Loucy (cell line): ENCODE data around the gene ZNF775.

ENCODE experiments used
- H2AFZ ChIP-seq: fragments of 200-600 bp; sonication (generic); 2 replicates; pipeline ENCODE4 v1.6.0; 2016; ENCODE audit warnings: antibody characterized with exemption, mild to moderate bottlenecking, low read length, moderate library complexity
- H3F3A ChIP-seq: fragments of 200-600 bp; 2 replicates; pipeline ENCODE4 v1.6.0; 2016; ENCODE audit warnings: antibody characterized with exemption, low read depth, mild to moderate bottlenecking
- H3K27me3 ChIP-seq: fragments of 200-600 bp; sonication (generic); 2 replicates; pipeline ENCODE4 v1.6.1; 2014; ENCODE audit warnings: low read length, mild to moderate bottlenecking; ENCODE audit not compliant: insufficient read depth, poor library complexity, severe bottlenecking
- H3K36me3 ChIP-seq: fragments of 200-600 bp; sonication (generic); 2 replicates; pipeline ENCODE4 v1.6.1; 2016; ENCODE audit warnings: low read length; ENCODE audit not compliant: insufficient read depth
- H3K4me1 ChIP-seq: fragments of 200-600 bp; sonication (generic); 2 replicates; pipeline ENCODE4 v1.5.1; 2014; ENCODE audit warnings: low read length, mild to moderate bottlenecking; ENCODE audit not compliant: insufficient read depth, poor library complexity, severe bottlenecking
- H3K4me2 ChIP-seq: fragments of 200-600 bp; sonication (generic); 2 replicates; pipeline ENCODE4 v1.6.0; 2014; ENCODE audit warnings: antibody characterized with exemption, low read length, low read depth, mild to moderate bottlenecking; ENCODE audit not compliant: poor library complexity, severe bottlenecking
- H3K4me3 ChIP-seq: fragments of 200-600 bp; sonication (generic); 2 replicates; pipeline ENCODE4 v1.5.1; 2014; ENCODE audit warnings: low read length, mild to moderate bottlenecking, mixed read lengths; ENCODE audit not compliant: poor library complexity, severe bottlenecking
- H3K79me2 ChIP-seq: fragments of 200-600 bp; sonication (generic); 2 replicates; pipeline ENCODE4 v1.6.1; 2014; ENCODE audit warnings: low read length; ENCODE audit not compliant: insufficient read depth
- H3K9ac ChIP-seq: fragments of 200-600 bp; sonication (generic); 2 replicates; pipeline ENCODE4 v1.6.0; 2014; ENCODE audit warnings: mild to moderate bottlenecking, low read depth, low read length, moderate library complexity; ENCODE audit not compliant: poor library complexity, severe bottlenecking
- H3K9me2 ChIP-seq: fragments of 200-600 bp; sonication (generic); replicated peaks from 2 replicates; pipeline ENCODE4 v1.6.1; 2016; ENCODE audit warnings: low read depth, low read length, mixed read lengths
- H3K9me3 ChIP-seq: fragments of 200-600 bp; sonication (generic); 2 replicates; pipeline ENCODE4 v1.6.1; 2014; ENCODE audit warnings: mild to moderate bottlenecking, antibody characterized with exemption, low read length, low read depth; ENCODE audit not compliant: insufficient read depth
- H4K20me1 ChIP-seq: fragments of 200-600 bp; sonication (generic); 2 replicates; pipeline ENCODE4 v1.6.0; 2014; ENCODE audit warnings: antibody characterized with exemption, low read length, mild to moderate bottlenecking; ENCODE audit not compliant: insufficient read depth, poor library complexity, severe bottlenecking
- EZH2phosphoT487 ChIP-seq: fragments of 200-600 bp; IDR thresholded peaks from 2 replicates; pipeline ENCODE4 v1.6.1; 2018; ENCODE audit warnings: antibody characterized with exemption, mild to moderate bottlenecking, moderate library complexity, borderline replicate concordance
- TF ChIP-seq, protein P1 (sequence below): fragments of 200-600 bp; sonication (generic); conservative IDR thresholded peaks from 2 replicates; pipeline ENCODE4 v1.5.1; 2014; ENCODE audit warnings: mild to moderate bottlenecking, antibody characterized with exemption, low read length

ZNF775 gene

DNA sequence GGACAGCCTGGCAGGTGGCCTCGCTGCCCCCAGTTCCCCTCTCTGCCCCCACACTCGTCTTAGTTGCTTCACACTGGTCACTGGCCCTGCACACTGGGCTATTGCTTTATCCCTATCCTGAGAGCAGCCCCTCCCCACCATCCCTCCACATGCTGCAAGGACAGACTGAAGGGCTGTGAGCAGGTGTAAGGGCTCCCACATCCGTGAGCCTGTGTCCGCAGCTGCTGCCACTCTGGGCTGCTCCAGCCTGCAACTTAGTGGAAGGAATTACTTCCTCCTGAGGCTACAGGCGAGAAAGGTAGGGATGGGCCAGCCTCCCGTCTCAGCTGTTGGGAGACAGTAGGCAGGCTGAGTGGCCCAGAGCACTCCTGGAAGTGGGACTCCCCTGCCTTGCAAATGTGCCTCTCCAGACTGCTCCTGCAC is 41.5 kb upstream of the ZNF775 start:
- no peak overlapping the region for H3K4me2 ChIP-seq
- no peaks in the 10 kb centered on the region for H3K79me2 ChIP-seq
- H3K9ac ChIP-seq = no peak overlapping the region
- H3K9me3 ChIP-seq = no peaks in the 10 kb centered on the region
- H3K4me3 ChIP-seq = no peak overlapping the region
- no peaks in the 10 kb centered on the region for H4K20me1 ChIP-seq
- TF ChIP-seq EZH2phosphoT487 = no peak
- TF ChIP-seq, protein P1, sequence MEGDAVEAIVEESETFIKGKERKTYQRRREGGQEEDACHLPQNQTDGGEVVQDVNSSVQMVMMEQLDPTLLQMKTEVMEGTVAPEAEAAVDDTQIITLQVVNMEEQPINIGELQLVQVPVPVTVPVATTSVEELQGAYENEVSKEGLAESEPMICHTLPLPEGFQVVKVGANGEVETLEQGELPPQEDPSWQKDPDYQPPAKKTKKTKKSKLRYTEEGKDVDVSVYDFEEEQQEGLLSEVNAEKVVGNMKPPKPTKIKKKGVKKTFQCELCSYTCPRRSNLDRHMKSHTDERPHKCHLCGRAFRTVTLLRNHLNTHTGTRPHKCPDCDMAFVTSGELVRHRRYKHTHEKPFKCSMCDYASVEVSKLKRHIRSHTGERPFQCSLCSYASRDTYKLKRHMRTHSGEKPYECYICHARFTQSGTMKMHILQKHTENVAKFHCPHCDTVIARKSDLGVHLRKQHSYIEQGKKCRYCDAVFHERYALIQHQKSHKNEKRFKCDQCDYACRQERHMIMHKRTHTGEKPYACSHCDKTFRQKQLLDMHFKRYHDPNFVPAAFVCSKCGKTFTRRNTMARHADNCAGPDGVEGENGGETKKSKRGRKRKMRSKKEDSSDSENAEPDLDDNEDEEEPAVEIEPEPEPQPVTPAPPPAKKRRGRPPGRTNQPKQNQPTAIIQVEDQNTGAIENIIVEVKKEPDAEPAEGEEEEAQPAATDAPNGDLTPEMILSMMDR = no peak
- no peak overlapping the region for H2AFZ ChIP-seq
- no peaks in the 10 kb centered on the region for H3K9me2 ChIP-seq
- H3K36me3 ChIP-seq = peaks cover 19% of the 10 kb centered on the region; the same call in 1 of the 2 replicates
- no peaks in the 10 kb centered on the region for H3K27me3 ChIP-seq
- H3F3A ChIP-seq = no peaks in the 10 kb centered on the region
- H3K4me1 ChIP-seq = no peaks in the 10 kb centered on the region

DNA sequence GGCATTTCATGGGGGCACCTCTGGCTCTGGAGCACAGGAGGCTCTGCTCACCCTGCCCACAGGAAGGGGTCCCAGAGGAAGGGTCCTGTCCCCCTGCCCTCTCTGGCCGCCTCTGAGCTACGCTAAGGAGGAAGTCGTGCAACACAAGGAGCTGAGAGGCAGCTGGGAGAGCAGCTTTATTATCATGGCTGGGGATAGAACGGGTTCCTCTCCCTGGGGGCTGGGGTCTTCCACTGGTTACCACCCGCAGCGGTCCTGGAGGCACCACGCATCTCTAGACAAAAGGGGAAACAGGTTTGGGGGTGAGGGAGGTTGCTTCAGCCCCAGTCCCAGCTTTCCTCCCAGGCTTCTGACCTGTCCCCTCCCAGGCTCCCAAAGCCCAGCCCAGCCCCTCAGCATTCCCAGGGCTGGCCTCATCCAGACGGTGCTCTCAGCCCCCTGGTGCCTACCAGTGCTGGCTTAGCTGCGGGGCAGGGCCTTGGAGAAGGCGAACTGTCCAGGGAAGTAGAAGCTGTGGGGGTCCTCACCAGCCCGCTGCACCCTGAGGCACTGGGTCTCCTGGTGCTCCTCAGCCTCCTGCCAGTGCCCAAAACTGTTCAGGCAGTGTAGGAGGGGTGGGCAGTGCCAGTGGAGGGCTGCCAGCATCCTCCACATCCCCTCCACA is 40.8 kb upstream of the ZNF775 start:
- peaks cover 19% of the 10 kb centered on the region; the same call in 1 of the 2 replicates for H3K36me3 ChIP-seq
- no peak overlapping the region for H3K9ac ChIP-seq
- H3K9me3 ChIP-seq = no peaks in the 10 kb centered on the region
- H3K9me2 ChIP-seq = no peaks in the 10 kb centered on the region
- no peaks in the 10 kb centered on the region for H4K20me1 ChIP-seq
- H3K4me2 ChIP-seq = no peak overlapping the region
- H3K4me1 ChIP-seq = no peaks in the 10 kb centered on the region
- H3F3A ChIP-seq = no peaks in the 10 kb centered on the region
- H2AFZ ChIP-seq = no peak overlapping the region
- H3K27me3 ChIP-seq = no peaks in the 10 kb centered on the region
- TF ChIP-seq, protein P1 = no peak
- TF ChIP-seq EZH2phosphoT487 = no peak
- no peaks in the 10 kb centered on the region for H3K79me2 ChIP-seq
- no peak overlapping the region for H3K4me3 ChIP-seq

DNA sequence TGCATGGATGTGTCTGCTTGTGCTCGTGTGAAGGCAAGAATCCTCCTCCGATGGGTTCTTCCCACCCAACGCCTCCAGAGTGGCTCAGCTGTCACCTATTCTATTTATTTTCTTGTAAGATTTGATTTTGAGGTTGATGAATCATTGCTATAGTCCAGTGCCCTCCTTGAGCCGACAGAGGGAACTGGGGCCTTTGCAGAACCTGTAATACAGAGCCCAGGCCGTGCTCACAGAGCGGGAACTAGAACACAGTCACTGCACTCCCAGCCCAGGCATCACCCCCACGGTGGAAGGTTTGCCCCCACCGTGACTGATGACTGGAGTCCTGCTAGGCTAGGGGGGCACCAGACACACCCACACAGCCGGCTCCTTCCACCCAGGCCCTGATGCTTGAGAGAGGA is 39.7 kb upstream of the ZNF775 start:
- Histone ChIP-seq H3K27me3 (no peaks in the 10 kb centered on the region), H3K4me1 (no peaks in the 10 kb centered on the region), H3K9me2 (no peaks in the 10 kb centered on the region), H3F3A (no peaks in the 10 kb centered on the region), H3K79me2 (no peaks in the 10 kb centered on the region), H3K4me2 (no peak overlapping the region), H3K36me3 (peaks cover 19% of the 10 kb centered on the region; the same call in 1 of the 2 replicates), H3K9me3 (no peaks in the 10 kb centered on the region), H4K20me1 (no peaks in the 10 kb centered on the region), H3K9ac (no peak overlapping the region), H3K4me3 (no peak overlapping the region), H2AFZ (no peak overlapping the region)
- no peak for TF ChIP-seq EZH2phosphoT487
- TF ChIP-seq, protein P1 = no peak
